Activated effector memory CD4-positive, alpha-beta T cell treated with anti-CD3 and anti-CD28 coated beads, Interleukin-2, amount 50 U/mL, for 16 hours (primary cell): ENCODE results near the gene CTBP2.
"Not testable (repeated sequence)": the region's sequence is repeated elsewhere in the genome, so short reads cannot be mapped to it uniquely, and the experiment has no call there.

Experiments
- DNase-seq: peaks from one replicate; pipeline ENCODE4 v3.0.0-alpha.2; 2020

Gene CTBP2

DNA sequence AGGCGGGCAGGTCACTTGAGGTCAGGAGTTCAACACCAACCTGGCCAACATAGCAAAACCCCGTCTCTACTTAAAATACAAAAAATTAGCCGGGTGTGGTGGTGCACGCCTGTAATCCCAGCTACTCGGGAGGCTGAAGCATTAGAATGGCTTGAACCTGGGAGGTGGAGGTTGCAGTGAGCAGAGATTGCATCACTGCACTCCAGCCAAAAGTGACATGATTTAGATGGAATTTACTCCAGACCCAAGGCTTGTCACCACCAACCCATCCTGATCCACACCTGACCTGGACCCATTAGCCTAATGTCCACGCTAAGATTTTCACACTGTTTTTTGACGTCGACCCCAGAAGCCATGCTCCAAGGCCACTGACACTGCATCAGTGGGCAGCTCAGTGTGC lies 101.0 kb downstream of the CTBP2 start:
- DNase-seq, result not testable (repeated sequence)

DNA sequence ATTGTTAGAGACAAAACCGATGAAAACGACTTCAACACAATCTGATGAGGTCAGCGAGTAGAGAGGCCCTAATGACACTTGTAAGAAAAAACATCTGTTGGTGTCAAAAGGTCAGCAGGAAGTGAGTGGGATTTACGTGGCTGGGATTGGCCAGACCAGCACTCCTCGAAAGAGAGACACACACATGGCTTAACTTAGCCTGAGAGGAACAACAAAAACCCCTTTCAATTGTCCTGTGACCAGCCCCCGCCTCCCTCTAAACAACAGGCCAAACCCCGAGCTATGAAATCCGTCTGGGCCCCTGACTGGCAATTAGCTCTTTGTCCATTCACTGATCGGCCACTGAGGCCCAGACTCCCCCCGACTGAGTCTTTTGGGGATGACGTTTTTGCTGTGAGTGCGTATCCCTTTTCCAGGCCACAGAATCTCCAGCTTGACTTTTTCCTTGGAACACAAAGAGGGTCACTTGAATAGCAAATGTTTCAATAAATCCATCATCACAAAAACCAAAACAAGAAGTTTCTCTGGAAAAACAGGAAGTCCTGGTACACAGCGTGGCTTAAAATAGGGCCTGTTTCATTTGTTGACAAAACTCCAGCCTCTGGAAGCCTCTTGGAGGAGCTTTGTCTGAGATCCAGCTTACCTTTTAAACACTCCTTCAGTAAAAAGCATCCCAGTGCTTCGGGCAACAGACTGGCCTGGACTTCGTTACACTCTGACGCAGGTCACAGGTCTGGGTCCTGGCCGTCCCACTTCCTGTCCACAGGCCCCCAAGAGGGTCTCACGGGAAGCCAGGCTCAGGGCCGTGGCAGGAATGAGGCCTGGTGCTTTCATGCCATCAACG lies 103.0 kb downstream of the CTBP2 start:
- no peak for DNase-seq

DNA sequence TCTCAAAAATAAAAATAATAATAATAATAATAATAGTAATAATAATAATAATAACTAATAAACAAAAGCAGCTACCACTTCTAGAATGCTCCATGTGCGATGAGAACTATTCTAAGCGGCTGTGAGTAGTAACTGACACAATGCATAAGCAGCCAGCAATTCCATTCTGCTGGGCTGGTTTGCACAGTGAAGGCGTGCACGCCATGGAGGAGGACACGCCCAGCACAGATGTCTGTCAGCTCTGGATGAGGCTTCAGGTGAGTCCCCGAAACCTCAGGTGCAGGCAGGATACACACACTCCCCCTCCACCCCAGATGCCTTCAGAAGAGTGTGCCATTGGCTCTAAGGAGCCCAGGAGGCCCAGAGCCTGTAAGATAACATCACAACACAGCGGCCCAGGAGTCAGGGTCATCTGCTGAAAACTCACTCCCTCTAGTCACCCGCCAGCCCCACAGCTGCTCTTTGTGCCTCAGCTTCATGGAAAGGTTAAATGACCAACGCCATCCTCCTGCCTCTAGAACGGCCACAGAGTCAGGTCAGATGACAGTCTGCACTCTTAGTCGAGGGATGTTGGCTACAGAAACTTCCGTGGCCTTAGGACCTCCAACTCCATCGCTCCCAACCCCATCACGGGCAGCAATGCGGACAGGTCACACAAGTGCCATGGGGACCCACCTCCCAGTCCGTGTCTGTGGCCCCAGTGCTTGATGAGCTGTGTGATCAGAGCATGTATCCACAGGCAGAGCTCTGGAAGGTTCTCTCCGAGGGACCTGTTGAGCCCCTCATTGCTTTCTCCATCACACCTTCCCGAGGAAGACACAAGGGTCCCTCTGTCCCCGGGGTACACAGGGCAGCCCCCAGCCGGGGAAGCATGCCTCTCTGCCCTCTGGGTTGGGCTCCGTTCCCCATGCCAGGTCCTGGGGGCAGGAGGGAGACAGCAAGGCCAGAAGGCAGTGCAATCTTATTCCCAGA lies 103.9 kb downstream of the CTBP2 start:
- DNase-seq, result no peak

DNA sequence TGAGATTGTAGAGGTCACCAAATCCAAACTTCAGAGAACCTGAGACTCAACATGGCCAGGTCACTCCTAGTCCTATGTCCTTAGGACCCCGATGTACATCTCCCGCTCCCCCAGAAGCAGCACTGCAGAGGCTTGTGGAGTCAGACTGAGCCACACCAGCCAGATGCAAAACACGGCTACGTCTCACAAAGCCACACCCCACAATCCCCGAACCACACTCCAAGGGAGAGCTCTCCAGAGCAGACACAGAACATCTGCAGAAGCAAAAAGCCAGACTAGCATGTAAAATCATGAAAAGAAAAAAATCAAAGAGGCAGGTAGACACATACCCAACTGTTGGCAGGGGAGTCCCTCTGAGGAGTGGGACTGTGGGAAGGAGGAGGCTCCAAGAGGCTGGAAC lies 104.9 kb downstream of the CTBP2 start:
- no peak for DNase-seq

DNA sequence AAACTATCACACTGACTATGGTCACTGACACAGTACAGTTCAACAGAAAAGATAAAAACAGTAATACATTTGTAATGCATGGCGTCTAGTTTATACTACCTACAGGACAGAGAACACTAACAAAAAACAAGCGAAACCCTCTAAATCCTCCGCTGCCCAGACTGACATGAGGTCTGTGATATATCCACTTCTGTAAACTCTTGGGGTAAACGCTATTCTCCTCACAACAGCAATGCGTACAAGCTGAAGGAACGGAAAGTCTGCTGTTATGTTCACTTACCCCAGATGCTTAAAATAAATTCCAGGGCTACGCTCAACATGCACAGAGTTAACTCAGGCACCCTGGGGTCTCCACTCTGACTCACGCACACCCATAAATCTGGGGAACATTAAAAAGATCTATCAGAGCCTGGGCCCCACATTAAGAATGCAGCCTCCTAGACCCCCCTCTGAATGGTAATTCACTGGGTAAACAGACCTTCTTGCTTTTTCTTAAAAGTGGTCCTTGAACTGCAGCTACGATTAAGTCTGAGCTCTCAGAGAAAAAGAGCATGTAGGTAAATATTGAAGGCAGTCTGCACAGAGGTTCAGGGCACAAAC lies 105.6 kb downstream of the CTBP2 start:
- no peak for DNase-seq

DNA sequence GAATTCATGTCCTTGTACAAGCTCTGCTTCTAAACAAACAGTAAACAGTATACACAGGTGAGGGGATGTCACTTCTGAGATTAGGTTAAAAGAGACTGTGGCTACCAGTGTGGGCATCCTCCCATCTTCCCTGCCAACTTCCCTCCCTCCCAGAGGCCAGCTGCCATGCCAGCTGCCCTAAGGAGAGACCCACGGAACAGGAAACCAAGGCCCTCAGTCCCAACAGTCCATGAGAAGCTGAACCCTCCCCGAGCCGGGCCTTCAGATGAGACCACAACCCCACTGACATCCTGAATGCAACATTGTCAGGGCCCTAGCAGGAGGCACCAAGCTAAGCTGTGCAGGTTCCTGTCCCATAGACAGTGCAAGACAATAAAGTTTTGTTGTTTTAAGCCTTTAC lies 106.1 kb downstream of the CTBP2 start:
- no peak for DNase-seq

DNA sequence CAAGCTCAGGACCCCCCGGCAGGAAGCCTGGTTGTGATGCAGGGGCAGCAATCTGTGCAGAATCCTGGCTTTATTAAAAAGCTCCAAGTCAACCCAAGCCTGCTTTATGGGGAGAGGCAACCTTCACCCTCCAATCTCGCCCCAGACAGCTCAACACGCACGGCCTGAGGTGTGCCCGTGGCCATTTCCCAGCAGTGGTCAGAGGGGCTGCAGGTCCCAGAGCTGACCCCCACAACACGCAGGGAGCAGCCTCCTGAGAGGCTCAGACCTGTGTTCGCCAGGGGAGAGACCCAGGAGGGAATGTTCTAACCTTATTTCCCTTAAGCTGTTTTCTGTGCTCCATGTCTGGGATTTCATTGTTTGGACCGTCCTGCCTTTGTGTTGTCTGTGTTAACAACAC lies 108.2 kb downstream of the CTBP2 start:
- DNase-seq, result no peak

DNA sequence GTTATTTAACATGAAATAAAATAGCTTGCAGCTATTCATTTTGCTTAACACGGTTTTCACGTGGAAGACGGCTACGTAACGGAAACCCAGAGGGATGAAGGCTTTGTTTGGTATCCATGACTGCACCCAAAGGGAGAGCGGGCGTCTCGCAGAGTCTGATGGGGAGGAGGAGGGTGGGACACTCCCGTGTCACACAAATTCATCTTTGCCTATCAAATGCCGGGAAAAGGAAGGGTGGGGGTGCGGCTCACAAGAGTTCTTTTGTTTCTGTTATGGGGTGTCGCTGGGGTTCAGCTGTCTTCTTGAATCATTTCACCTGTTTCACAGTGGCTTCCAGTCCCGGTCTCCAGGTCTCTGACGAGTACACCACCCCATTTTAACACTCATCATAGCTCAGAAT lies 110.0 kb downstream of the CTBP2 start:
- no peak for DNase-seq

DNA sequence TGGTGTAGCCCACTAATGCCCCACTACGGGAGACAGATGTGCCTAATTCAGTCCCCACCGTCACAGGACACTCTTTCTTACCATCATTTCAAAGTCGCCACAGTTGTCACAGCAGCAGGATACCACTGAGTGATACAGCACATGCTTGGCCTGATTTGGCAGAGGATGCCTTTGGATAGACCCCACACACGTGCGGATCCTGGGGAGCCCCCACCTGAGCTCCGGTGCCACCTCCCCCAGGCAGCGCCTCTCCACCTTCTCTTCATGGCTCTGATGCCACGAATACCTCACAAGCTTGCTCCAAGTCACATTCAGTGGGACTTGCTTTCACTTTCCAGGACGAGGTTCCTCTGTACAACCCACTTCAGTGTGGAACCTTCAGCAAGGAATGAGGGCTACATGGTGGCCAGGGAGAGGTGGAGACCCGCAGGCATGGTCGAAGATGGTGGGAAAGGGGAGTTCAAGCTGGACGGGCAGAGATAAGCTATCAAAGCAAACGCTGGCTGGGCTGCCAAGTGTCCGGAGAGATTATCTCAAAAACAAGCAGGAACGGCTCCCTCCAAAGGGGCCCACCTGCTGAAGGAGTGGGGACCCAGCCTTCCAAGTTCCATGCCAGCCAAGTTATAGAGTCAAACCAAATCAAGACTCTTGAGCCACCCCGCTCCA lies 111.0 kb downstream of the CTBP2 start:
- DNase-seq, result no peak

DNA sequence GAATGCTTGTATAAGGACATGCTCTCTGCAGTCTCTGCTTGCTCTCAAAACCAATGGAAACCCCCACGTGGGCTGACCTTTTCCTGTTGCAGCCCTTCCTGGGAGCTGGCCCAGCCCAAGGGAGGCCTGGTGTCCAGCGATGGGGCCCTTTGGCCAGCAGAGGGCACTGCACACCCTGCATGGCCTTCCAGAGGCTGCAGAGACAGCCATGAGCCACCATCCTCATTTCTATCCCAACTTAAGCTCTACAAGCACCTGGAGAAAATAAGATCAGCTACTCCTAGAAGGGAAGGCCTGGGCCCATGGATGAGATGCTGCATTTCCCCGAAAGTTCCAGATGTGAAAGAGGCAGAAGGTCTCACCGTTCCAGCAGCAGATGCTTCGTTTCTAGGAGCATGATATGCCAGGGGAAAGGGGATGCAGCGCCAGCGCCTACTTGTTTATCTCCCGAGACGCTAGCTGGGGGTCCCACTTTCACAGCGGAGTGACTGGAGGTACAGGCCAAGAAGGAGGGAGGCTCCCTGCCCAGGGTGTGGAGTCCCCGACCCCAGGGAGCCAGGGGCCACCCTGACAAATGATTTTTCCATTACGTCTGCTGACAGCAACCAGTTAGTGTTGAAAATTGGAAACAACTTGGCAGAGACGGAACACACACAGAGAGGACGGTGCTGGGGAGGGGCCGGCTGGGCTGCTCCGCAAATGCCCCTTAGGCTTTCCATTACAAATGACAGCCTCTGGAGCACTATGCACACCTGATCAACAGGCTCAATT lies 112.1 kb downstream of the CTBP2 start:
- DNase-seq, result peak; percentile 80

DNA sequence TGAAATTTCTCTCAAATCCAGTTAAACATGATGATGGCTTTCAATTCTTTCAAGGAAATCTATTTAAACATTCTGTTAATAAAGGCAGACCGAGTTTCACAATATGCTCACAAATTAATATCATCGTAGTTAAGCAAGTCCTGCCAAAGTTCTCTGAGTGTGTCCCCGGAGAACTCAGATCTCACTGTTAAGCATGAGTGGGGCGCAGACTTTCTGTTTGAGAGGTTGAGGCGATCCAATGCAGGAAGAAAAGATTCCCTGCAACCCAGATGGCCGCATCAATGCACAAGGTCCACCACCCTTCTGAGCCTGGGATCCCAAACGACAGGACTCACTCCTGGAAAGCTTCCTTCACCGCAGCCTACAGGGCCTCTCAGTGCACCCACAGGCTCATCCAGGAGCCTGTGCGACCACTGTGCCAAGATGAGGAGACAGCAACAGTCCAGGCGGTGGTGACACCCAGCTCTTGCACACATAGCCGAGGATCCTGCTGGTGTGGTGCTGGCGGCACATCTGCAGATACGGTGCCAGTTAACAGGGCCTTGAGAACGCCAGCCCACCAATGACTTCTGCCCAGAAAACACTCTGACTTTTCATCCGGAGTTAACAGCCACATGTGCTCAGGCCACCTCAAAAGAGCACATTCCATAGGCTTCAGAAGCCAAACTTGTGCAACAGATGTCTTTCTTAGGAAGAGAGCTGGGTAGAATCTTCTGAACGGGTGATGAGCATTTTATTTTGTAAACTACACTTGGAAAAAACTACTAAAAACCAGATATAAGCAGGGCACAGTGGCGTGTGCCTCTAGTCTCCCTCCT lies 116.3 kb downstream of the CTBP2 start:
- no peak for DNase-seq

DNA sequence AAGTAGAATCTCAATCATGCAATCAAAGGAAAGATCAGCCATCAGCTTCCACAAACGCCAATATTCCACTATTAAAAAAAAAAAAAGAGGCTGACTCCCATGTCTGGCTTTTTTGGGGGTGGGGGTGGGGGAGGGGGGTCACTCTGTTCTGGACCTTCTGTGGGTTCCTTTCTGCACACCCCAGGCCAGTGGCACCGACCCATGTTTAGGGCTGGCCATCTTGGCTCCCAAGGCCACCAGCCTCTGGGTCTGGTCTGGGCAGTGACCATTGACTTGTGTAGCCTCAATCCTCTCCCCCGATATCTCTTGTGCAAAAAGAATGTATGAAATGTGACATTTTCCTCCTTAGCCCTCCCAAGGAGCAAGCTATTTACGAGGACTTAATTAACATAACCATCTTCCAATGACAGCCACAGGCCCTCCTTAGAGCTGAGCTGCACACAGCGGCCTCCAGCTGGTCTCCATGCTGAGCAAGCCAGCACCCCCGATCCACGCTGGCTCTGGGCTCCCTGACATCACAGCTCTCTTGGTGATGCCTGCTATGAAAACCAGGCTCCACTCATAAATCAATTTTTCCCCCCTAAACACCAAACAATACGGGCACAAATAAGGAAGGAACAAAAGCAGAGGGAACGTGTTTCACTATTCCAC lies 118.4 kb downstream of the CTBP2 start:
- DNase-seq, result no peak

DNA sequence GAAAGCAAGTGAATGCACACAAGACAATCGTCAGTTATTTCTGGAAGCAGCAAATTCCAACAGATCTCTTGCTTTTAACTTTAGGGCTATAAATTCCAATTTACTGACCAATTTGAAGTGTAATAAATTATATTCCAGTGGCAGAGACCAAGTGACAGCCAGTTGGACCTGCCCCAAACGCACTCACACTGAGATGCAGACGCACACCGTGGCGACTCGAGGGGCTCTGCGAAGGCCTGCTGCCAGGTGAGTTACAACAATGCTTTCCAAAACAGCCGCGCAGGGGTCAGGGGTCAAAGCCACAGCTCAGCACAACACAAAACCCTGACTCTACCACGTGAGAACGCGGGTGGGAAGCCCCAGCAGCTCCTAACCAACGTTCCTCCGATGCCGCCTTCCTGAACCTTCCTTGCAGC lies 121.0 kb downstream of the CTBP2 start:
- DNase-seq, result no peak

DNA sequence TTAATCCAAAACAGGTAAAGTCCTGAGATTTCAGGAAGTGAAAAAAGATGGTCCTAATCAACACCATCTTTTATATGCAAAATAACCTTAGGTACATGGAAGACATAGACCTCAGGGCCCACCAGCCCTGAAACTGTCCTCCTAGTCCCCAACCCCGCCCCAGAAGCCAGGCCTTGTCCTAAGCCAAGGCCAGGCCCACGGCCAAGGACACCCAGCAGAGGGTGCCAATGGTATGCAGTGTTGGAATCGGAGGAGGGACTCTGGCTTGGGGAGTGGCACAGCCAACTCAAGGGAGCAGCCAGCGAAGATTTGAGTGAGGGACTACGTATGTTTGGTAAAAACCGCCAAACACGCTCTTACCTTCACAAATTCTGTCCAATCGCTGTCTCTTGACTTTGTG lies 121.7 kb downstream of the CTBP2 start:
- DNase-seq, result no peak

DNA sequence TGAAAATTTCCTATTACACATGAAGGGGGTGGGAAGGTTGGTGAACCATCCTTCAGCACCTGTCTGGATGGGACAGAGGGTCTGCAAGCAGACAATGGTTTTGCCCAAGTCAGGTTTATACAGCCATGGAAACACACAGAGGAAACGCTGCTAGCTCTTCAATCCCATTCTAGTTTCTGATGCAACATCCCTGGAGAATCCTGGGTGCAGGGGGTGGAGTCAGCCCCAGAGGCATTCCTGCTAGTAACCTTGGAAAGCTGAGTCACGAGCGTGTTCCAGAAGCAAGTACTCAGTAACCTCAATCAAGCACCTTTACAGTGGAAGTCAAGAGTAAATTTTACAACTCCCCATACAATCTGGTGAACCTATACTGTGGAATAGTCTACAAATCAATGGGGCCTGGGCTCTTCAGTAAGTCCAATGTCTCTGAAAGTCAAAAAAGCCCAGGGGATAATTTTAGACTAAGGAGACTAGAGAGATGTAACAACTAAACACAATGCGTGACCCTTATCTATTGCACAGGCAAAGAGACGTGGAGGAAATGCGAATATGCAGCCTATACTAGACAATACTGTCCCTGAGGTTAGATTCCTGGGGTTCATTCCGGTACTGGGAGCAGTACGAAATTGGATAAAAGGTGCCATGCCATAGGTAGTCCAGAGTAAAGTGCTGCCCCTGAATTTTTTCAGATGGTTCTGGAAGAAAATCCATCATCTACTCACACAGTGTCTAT lies 123.1 kb downstream of the CTBP2 start:
- DNase-seq, result no peak

DNA sequence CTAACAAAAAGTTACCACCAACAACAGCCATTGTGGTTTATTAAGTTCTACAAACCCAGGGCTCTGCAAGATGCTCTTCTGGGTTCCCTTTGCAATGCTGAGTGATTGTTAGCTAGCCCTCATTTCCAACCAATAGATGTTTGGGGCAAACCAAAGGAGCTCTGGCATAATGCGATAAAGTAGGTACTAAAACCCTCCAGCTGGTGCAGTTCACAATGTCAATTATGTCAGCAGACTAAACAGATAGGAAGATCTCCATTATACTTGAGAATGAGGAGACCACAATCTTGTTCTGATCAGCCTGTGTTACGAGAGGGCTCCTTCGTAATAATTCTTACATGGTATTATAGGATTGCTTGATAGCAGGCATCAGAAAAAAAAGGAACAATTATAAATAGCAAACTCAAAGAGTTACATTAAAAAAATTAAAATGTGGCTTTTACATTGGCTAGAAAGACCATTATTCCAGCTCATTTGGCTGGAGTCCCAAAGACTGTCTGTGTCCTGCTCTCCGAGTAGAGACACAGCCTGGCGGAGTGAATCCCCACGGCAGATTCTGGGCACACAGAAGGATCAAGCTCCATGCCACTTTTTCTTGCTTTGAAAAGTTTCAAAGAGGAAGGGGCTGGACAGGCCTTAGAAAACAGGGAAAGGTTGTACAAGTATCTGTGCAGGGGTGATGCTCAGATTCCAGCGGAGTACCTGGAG lies 124.6 kb downstream of the CTBP2 start:
- no peak for DNase-seq

DNA sequence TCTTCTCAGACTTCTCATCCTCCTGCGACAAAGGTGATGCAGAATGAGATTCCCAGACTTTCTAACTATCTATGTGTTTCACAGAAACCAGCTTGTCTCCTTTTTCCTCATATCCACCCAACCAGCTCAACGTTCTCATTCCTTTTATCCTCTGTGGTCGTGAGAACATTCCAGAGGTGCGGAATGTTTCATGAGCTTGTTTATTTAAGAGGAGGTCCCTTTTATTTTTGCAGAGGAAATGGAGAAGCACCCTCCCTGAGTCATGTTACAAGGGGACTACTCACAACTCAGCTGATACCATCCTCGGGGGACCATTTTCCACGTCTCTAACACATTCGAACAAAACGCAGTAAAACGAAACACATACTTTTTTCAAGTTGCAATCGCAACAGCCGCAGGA lies 125.2 kb downstream of the CTBP2 start:
- DNase-seq, result no peak

DNA sequence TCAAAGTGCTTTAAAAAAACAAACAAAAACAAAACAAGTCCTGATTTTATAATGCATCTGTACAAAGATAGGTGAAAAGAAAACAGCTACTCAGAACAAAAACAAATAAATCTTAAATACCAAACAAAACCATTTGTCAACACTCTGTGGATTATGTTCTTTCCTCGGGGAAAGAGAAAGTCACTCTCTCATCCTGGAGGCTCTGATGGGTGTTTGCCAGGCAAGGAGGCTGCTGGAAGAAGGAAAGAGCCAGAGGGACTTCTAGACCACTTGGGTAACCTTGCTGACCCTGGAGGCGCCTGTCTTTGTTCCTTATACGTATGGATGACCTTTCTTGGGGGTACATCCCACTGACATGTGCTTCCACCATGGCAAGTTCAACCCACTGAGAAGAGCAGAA lies 125.7 kb downstream of the CTBP2 start:
- no peak for DNase-seq
